Right lobe of liver (tissue), 6 donors: Measurements from ENCODE around the gene DUS4L. TPM values are rescaled to one million over a fixed set of nuclear protein-coding genes. Genes with fewer than 3 reads are reported as not detected.

Experiments
- ATAC-seq, 4 donors: fragments of 200-7000 bp; cut with Tn5 transposase; one replicate each; pipeline ENCODE4 v1.9.1; 2020; ENCODE audit warnings: mild to moderate bottlenecking in 4 of 4, moderate library complexity in 4 of 4
- DNase-seq, 3 donors: peaks; one replicate each; pipeline ENCODE4 v3.0.0-alpha.2; 2020
- H3K27ac ChIP-seq, 3 donors: fragments of 200-600 bp; one replicate each; pipeline ENCODE4 v1.8.0; 2022
- H3K27me3 ChIP-seq, 2 donors: fragments of 200-600 bp; one replicate each; pipeline ENCODE4 v1.8.0; 2022
- H3K36me3 ChIP-seq, 4 donors: fragments of 200-600 bp; sonication (generic) in 1 of 4; one replicate each; pipeline versions ENCODE4 v1.5.1 to v1.8.0; 2017 to 2022; ENCODE audit warnings: control low read depth in 1 of 4
- H3K4me1 ChIP-seq, 4 donors: fragments of 200-600 bp; sonication (generic) in 1 of 4; one replicate each; pipeline versions ENCODE4 v1.5.1 to v1.8.0; 2017 to 2022; ENCODE audit warnings: control low read depth in 1 of 4
- H3K4me3 ChIP-seq, 3 donors: fragments of 200-600 bp; one replicate each; pipeline ENCODE4 v1.8.0; 2022
- H3K9me3 ChIP-seq, 4 donors: fragments of 200-600 bp; sonication (generic) in 1 of 4; one replicate each; pipeline versions ENCODE4 v1.5.1 to v1.8.0; 2017 to 2022; ENCODE audit warnings: control low read depth in 1 of 4
- POLR2A ChIP-seq: fragments of 450-650 bp; IDR thresholded peaks from one replicate; pipeline ENCODE4 v1.6.1; 2017; ENCODE audit warnings: antibody characterized with exemption, mild to moderate bottlenecking
- WGBS: methylation state at CpG from one replicate; pipeline ENCODE4 v1.1.6; 2018; ENCODE audit warnings: low coverage, low lambda C conversion rate; ENCODE audit not compliant: insufficient coverage; ENCODE audit errors: missing lambda C conversion rate; 5-methylcytosine and 5-hydroxymethylcytosine counted together
- intact Hi-C, 2 donors: fragments of 100-400 bp; cut with DNase I; formaldehyde crosslinking; loops; one replicate each; pipeline versions ENCODE4 v1.11.2 to v1.14.1; 2022
- total RNA-seq, 6 experiments: library from RNA; depleted of rRNA in 2 of 6; stranded (reverse); fragments of >200 nt in 2 of 6; fragmentation: NEBNext Ultra II Directional in 3 of 6; extraction: Animal tissue kit (Norgen Biotek cat#: 25700) in 3 of 6; gene quantifications; one replicate each; pipeline versions ENCODE4 v1.1.0 to v1.2.4, GENCODE V29; 2016 to 2023
- TF ChIP-seq, protein P1 (sequence below), 4 donors: fragments of 200-600 bp in 3 of 4; fragments of 450-650 bp in 1 of 4; IDR thresholded peaks; one replicate each; pipeline versions ENCODE4 v1.5.1 to v1.8.0; 2016 to 2022; ENCODE audit warnings: antibody characterized with exemption in 4 of 4, mild to moderate bottlenecking in 2 of 4
- donor health status: DM: no; HTN: yes; CAD: no.
- donor health status: DM: no; HTN: no; CAD: no.
- donor health status: DM: no; HTN: no; CAD: no.
- donor health status: DM: no; HTN: yes; CAD: no.
- donor health status: DM: no; HTN: yes; CAD: no.

The DUS4L gene
- total RNA-seq, 6 experiments from 2014 or later: 2.3 to 6.1 (median 3.4) TPM

DNA sequence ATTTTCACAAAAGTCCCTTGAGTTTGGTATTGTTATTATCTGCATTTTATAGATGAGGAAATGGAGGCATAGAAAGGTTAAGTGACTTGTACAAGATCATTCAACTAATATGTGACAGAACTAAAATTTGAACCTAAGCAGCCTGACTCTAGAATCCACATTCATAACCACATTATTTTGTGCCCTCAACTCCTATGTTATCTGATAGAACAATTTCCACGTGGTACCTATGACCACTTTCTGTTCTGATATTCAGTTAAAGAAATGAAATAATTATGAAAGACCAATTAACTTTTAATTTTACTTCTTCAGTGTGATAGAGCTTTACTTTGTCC, 33.8 kb downstream of the DUS4L start:
- H3K4me1 ChIP-seq: no peaks in the 10 kb centered on the region
- TF ChIP-seq POLR2A: no peak
- TF ChIP-seq, protein P1, sequence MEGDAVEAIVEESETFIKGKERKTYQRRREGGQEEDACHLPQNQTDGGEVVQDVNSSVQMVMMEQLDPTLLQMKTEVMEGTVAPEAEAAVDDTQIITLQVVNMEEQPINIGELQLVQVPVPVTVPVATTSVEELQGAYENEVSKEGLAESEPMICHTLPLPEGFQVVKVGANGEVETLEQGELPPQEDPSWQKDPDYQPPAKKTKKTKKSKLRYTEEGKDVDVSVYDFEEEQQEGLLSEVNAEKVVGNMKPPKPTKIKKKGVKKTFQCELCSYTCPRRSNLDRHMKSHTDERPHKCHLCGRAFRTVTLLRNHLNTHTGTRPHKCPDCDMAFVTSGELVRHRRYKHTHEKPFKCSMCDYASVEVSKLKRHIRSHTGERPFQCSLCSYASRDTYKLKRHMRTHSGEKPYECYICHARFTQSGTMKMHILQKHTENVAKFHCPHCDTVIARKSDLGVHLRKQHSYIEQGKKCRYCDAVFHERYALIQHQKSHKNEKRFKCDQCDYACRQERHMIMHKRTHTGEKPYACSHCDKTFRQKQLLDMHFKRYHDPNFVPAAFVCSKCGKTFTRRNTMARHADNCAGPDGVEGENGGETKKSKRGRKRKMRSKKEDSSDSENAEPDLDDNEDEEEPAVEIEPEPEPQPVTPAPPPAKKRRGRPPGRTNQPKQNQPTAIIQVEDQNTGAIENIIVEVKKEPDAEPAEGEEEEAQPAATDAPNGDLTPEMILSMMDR (IDR thresholded peaks at IDR 0.05): no peak
- DNase-seq (no peak), ATAC-seq (no peak)
- intact Hi-C loops: no loop called here
- WGBS: 100% methylated on average over 1 of the region's 1 CpG
- H3K36me3 ChIP-seq: peaks cover 0 to 25% (median 1%) of the 10 kb centered on the region in 4 donors
- H3K4me3 ChIP-seq: no peak overlapping the region
- H3K27ac ChIP-seq: no peak overlapping the region
- H3K27me3 ChIP-seq: no peaks in the 10 kb centered on the region
- no peaks in the 10 kb centered on the region for H3K9me3 ChIP-seq

DNA sequence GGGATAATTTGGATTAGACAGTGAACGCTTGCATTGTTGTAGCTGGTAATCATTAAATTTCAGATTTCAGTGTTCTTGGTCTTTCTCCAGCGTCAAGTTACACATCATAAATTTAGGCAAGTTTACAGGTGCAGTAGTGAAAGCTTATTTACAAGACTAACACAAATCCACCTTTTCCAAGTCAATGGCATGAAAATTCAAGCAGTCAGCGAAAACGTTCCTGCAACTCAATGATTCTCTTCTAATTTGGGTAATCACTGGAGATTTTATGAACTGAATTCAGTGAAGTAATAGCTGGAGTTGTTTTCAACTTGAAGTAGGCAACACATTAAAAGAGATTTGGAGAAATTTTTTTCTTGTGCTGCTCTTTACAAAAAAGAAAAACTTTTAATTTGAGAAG, 34.2 kb downstream of the DUS4L start:
- 76% methylated on average over 4 of the region's 4 CpGs for WGBS
- intact Hi-C loops: no loop called here
- TF ChIP-seq POLR2A: no peak
- TF ChIP-seq, protein P1 (IDR thresholded peaks at IDR 0.05): no peak

DNA sequence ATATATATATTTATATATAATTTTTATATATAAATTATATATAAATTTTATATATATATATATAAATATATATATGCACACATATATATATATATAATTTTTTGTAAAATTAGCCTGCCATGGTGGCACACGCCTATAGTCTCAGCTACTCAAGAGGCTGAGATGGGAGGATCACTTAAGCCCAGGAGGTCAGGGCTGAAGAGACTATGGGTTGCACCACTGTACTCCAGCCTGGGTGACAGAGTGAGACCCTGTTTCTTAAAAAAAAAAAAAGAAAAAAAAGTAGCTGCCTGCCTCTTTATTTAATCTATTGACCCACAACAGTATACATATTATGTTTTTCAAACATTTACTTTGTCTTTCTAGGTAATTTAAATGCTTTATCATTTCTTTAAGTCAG, 35.5 kb downstream of the DUS4L start:
- Histone ChIP-seq H3K27me3 (no peaks in the 10 kb centered on the region), H3K4me3 (no peak overlapping the region), H3K36me3 (peaks cover 0 to 22% (median 1%) of the 10 kb centered on the region in 4 donors), H3K9me3 (no peaks in the 10 kb centered on the region), H3K4me1 (no peaks in the 10 kb centered on the region), H3K27ac (no peak overlapping the region)
- DNase-seq: no peak
- intact Hi-C loops: no loop called here
- no peak for ATAC-seq
- TF ChIP-seq, protein P1 (IDR thresholded peaks at IDR 0.05): no peak
- no peak for TF ChIP-seq POLR2A
- 100% methylated on average over 1 of the region's 1 CpG for WGBS

More for the DNA sequence above, 34.2 kb downstream of the DUS4L start:
- no peaks in the 10 kb centered on the region for H3K27me3 ChIP-seq
- DNase-seq (no peak), ATAC-seq (no peak)
- H3K4me1 ChIP-seq: no peaks in the 10 kb centered on the region
- H3K36me3 ChIP-seq: peaks cover 0 to 25% (median 1%) of the 10 kb centered on the region in 4 donors
- H3K27ac ChIP-seq: no peak overlapping the region
- no peak overlapping the region for H3K4me3 ChIP-seq
- H3K9me3 ChIP-seq: no peaks in the 10 kb centered on the region

DNA sequence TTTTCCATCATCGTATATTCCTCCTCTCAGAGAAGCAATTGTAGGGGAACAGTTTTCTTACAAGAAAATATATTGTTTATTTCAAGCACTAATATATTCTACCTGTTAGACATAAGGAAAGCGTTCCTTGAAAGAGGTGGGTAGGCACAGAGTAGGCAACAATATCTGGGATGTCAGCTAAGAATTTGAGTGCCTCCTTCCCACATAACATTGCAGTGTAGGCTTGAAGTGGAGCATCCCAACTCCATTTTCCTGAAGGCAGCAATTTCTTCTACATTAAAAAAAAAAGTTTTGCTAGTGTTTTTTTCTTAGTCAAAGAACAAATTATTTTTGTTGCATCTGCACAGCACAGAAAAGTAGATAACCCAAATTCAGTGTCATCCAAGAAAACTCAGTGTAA, 37.0 kb downstream of the DUS4L start:
- no peaks in the 10 kb centered on the region for H3K4me1 ChIP-seq
- TF ChIP-seq, protein P1 (IDR thresholded peaks at IDR 0.05): no peak
- TF ChIP-seq POLR2A: no peak
- no peaks in the 10 kb centered on the region for H3K27me3 ChIP-seq
- DNase-seq (no peak), ATAC-seq (no peak)
- intact Hi-C loops: no loop called here
- no peak overlapping the region for H3K27ac ChIP-seq
- H3K9me3 ChIP-seq: no peaks in the 10 kb centered on the region
- peaks cover 0 to 8% (median 1%) of the 10 kb centered on the region in 4 donors for H3K36me3 ChIP-seq
- WGBS: 96% methylated on average over 2 of the region's 2 CpGs
- no peak overlapping the region for H3K4me3 ChIP-seq
